HEK293 (cell line): Measurements from ENCODE around the gene MGAT4D.

Experiments used
- BCL11B ChIP-seq: fragments of 450-650 bp; formaldehyde crosslinking; IDR thresholded peaks from 2 replicates; pipeline ENCODE4 v1.5.1; 2016; ENCODE audit warnings: low read depth, missing biosample characterization, missing genetic modification characterization
- EGR2 ChIP-seq: fragments of 450-650 bp; formaldehyde crosslinking; IDR thresholded peaks from 2 replicates; pipeline ENCODE4 v1.5.1; 2016; ENCODE audit warnings: low read depth, missing biosample characterization, missing genetic modification characterization
- KLF16 ChIP-seq: fragments of 450-650 bp; formaldehyde crosslinking; IDR thresholded peaks from 2 replicates; pipeline ENCODE4 v1.5.1; 2017; ENCODE audit warnings: missing biosample characterization, missing genetic modification characterization
- KLF8 ChIP-seq: fragments of 450-650 bp; formaldehyde crosslinking; IDR thresholded peaks from 2 replicates; pipeline ENCODE4 v1.5.1; 2016; ENCODE audit warnings: missing biosample characterization, missing genetic modification characterization
- OVOL3 ChIP-seq: fragments of 450-650 bp; formaldehyde crosslinking; IDR thresholded peaks from 2 replicates; pipeline ENCODE4 v1.5.1; 2016; ENCODE audit warnings: missing biosample characterization, missing genetic modification characterization
- PATZ1 ChIP-seq: fragments of 450-650 bp; formaldehyde crosslinking; IDR thresholded peaks from 2 replicates; pipeline ENCODE4 v1.5.1; 2016; ENCODE audit warnings: missing biosample characterization, missing genetic modification characterization
- PRDM2 ChIP-seq: fragments of 450-650 bp; formaldehyde crosslinking; IDR thresholded peaks from 2 replicates; pipeline ENCODE4 v1.5.1; 2016; ENCODE audit warnings: missing biosample characterization, missing genetic modification characterization, borderline replicate concordance
- RBAK ChIP-seq: fragments of 450-650 bp; formaldehyde crosslinking; IDR thresholded peaks from 2 replicates; pipeline ENCODE4 v1.5.1; 2016; ENCODE audit warnings: missing biosample characterization, missing genetic modification characterization
- SCRT2 ChIP-seq: fragments of 450-650 bp; formaldehyde crosslinking; IDR thresholded peaks from 2 replicates; pipeline ENCODE4 v1.5.1; 2016; ENCODE audit warnings: missing biosample characterization, missing genetic modification characterization
- WT1 ChIP-seq: fragments of 450-650 bp; formaldehyde crosslinking; IDR thresholded peaks from 2 replicates; pipeline ENCODE4 v1.5.1; 2016; ENCODE audit warnings: missing biosample characterization, missing genetic modification characterization
- ZBTB17 ChIP-seq: fragments of 450-650 bp; formaldehyde crosslinking; IDR thresholded peaks from 2 replicates; pipeline ENCODE4 v1.5.1; 2016; ENCODE audit warnings: missing biosample characterization, missing genetic modification characterization
- ZBTB8A ChIP-seq: fragments of 450-650 bp; formaldehyde crosslinking; IDR thresholded peaks from 2 replicates; pipeline ENCODE4 v1.5.1; 2016; ENCODE audit warnings: missing biosample characterization, missing genetic modification characterization
- ZFHX2 ChIP-seq: fragments of 450-650 bp; formaldehyde crosslinking; conservative IDR thresholded peaks from 2 replicates; pipeline ENCODE4 v1.5.1; 2016; ENCODE audit warnings: missing biosample characterization, missing genetic modification characterization
- ZFP69B ChIP-seq: fragments of 450-650 bp; formaldehyde crosslinking; IDR thresholded peaks from 2 replicates; pipeline ENCODE4 v1.5.1; 2016; ENCODE audit warnings: missing biosample characterization, missing genetic modification characterization
- ZNF175 ChIP-seq: fragments of 450-650 bp; formaldehyde crosslinking; IDR thresholded peaks from 2 replicates; pipeline ENCODE4 v1.5.1; 2016; ENCODE audit warnings: missing biosample characterization, missing genetic modification characterization
- ZNF221 ChIP-seq: fragments of 450-650 bp; formaldehyde crosslinking; IDR thresholded peaks from 2 replicates; pipeline ENCODE4 v1.5.1; 2017; ENCODE audit warnings: missing biosample characterization, missing genetic modification characterization, borderline replicate concordance
- ZNF223 ChIP-seq: fragments of 450-650 bp; formaldehyde crosslinking; IDR thresholded peaks from 2 replicates; pipeline ENCODE4 v1.5.1; 2016; ENCODE audit warnings: missing biosample characterization, missing genetic modification characterization
- ZNF23 ChIP-seq: fragments of 450-650 bp; formaldehyde crosslinking; IDR thresholded peaks from 2 replicates; pipeline ENCODE4 v1.5.1; 2016; ENCODE audit warnings: missing biosample characterization, missing genetic modification characterization, borderline replicate concordance
- ZNF266 ChIP-seq: fragments of 450-650 bp; formaldehyde crosslinking; IDR thresholded peaks from 2 replicates; pipeline ENCODE4 v1.5.1; 2016; ENCODE audit warnings: missing biosample characterization, missing genetic modification characterization, low read depth
- ZNF335 ChIP-seq: fragments of 450-650 bp; formaldehyde crosslinking; conservative IDR thresholded peaks from 2 replicates; pipeline ENCODE4 v1.5.1; 2016; ENCODE audit warnings: missing biosample characterization, missing genetic modification characterization
- ZNF366 ChIP-seq: fragments of 450-650 bp; formaldehyde crosslinking; conservative IDR thresholded peaks from 2 replicates; pipeline ENCODE4 v1.5.1; 2016; ENCODE audit warnings: missing biosample characterization, missing genetic modification characterization
- ZNF398 ChIP-seq: fragments of 450-650 bp; formaldehyde crosslinking; IDR thresholded peaks from 2 replicates; pipeline ENCODE4 v1.5.1; 2017; ENCODE audit warnings: missing biosample characterization, missing genetic modification characterization
- ZNF501 ChIP-seq: fragments of 450-650 bp; formaldehyde crosslinking; IDR thresholded peaks from 2 replicates; pipeline ENCODE4 v1.5.1; 2016; ENCODE audit warnings: missing biosample characterization, missing genetic modification characterization
- ZNF548 ChIP-seq: fragments of 450-650 bp; formaldehyde crosslinking; IDR thresholded peaks from 2 replicates; pipeline ENCODE4 v1.5.1; 2016; ENCODE audit warnings: missing biosample characterization, missing genetic modification characterization
- ZNF561 ChIP-seq: fragments of 450-650 bp; IDR thresholded peaks from 2 replicates; pipeline ENCODE4 v1.5.1; 2018; ENCODE audit warnings: missing biosample characterization, missing genetic modification characterization, borderline replicate concordance
- ZNF580 ChIP-seq: fragments of 450-650 bp; formaldehyde crosslinking; IDR thresholded peaks from 2 replicates; pipeline ENCODE4 v1.5.1; 2016; ENCODE audit warnings: missing biosample characterization, missing genetic modification characterization
- ZNF600 ChIP-seq: fragments of 450-650 bp; formaldehyde crosslinking; IDR thresholded peaks from 2 replicates; pipeline ENCODE4 v1.5.1; 2016; ENCODE audit warnings: missing biosample characterization, missing genetic modification characterization
- ZNF623 ChIP-seq: fragments of 450-650 bp; formaldehyde crosslinking; IDR thresholded peaks from 2 replicates; pipeline ENCODE4 v1.5.1; 2016; ENCODE audit warnings: missing biosample characterization, missing genetic modification characterization
- ZNF629 ChIP-seq: fragments of 450-650 bp; formaldehyde crosslinking; IDR thresholded peaks from 2 replicates; pipeline ENCODE4 v1.5.1; 2017; ENCODE audit warnings: missing biosample characterization, missing genetic modification characterization
- ZNF791 ChIP-seq: fragments of 450-650 bp; formaldehyde crosslinking; IDR thresholded peaks from 2 replicates; pipeline ENCODE4 v1.5.1; 2016; ENCODE audit warnings: missing biosample characterization, missing genetic modification characterization
- ZXDB ChIP-seq: fragments of 450-650 bp; formaldehyde crosslinking; IDR thresholded peaks from 2 replicates; pipeline ENCODE4 v1.5.1; 2016; ENCODE audit warnings: missing biosample characterization, missing genetic modification characterization

Gene MGAT4D

GRCh38 chr4:140427106-140427918, 70.8 kb downstream of the MGAT4D start, which contains the start of gene CLGN (continued):
- TF ChIP-seq WT1 (tag by site-specific recombination) (no peak; the same call in 1 of the 2 replicates), ZNF223 (tag by site-specific recombination) (peak; percentile 68; the same call in 1 of the 2 replicates), PRDM2 (tag by site-specific recombination) (no peak), ZNF791 (tag by site-specific recombination) (no peak), ZNF23 (no peak), ZNF548 (tag by site-specific recombination) (no peak), ZNF366 (tag by site-specific recombination) (no peak), RBAK (tag by site-specific recombination) (no peak), SCRT2 (tag by site-specific recombination) (peak; percentile 81), ZNF266 (tag by site-specific recombination) (no peak), ZNF600 (peak; percentile 42), ZNF623 (tag by site-specific recombination) (no peak), ZNF221 (tag by site-specific recombination) (no peak), ZNF629 (tag by site-specific recombination) (0 out of 2 replicates have a peak, but pooled peaks have one; percentile 16), ZBTB17 (peak; percentile 41; the same call in 1 of the 2 replicates), ZNF561 (tag by site-specific recombination) (no peak), ZNF175 (tag by site-specific recombination) (no peak), ZFHX2 (tag by site-specific recombination) (peak; percentile 11; the same call in 1 of the 2 replicates), EGR2 (tag by site-specific recombination) (0 out of 2 replicates have a peak, but pooled peaks have one; percentile 26), ZFP69B (tag by site-specific recombination) (0 out of 2 replicates have a peak, but pooled peaks have one; percentile 8), ZNF580 (tag by site-specific recombination) (no peak), OVOL3 (tag by site-specific recombination) (0 out of 2 replicates have a peak, but pooled peaks have one; percentile 30), ZBTB8A (peak; percentile 82), ZNF398 (tag by site-specific recombination) (0 out of 2 replicates have a peak, but pooled peaks have one; percentile 14), KLF8 (no peak), KLF16 (tag by site-specific recombination) (no peak; the same call in 1 of the 2 replicates), BCL11B (tag by site-specific recombination) (no peak), ZNF501 (peak; percentile 92), ZXDB (tag by site-specific recombination) (peak; percentile 49; the same call in 1 of the 2 replicates), PATZ1 (tag by site-specific recombination) (no peak), ZNF335 (peak; percentile 77)
